Kidney epithelial cell (primary cell): ENCODE results near the gene TOB1. TPM values are rescaled to one million over a fixed set of nuclear protein-coding genes. Genes with fewer than 3 reads are reported as not detected.

Experiments used
- DNase-seq: peaks from one replicate; pipeline ENCODE4 v3.0.0-alpha.2; 2010; ENCODE audit warnings: low read depth
- H3K27me3 ChIP-seq: 2 replicates; pipeline ENCODE4 v1.6.0; 2011; ENCODE audit warnings: low read length; ENCODE audit not compliant: control insufficient read depth, insufficient read depth
- H3K36me3 ChIP-seq: 2 replicates; pipeline ENCODE4 v1.5.1; 2011; ENCODE audit warnings: low read length; ENCODE audit not compliant: control insufficient read depth, insufficient read depth
- H3K4me3 ChIP-seq: 2 replicates; pipeline ENCODE4 v1.5.1; 2011; ENCODE audit warnings: low read depth, mild to moderate bottlenecking, control low read depth, low read length
- total RNA-seq: library from RNA; depleted of rRNA; stranded (reverse); fragments of >200 nt; gene quantifications from 2 replicates; pipeline ENCODE4 v1.2.3, GENCODE V29; 2015
- TF ChIP-seq, protein P1 (sequence below): IDR thresholded peaks from 2 replicates; pipeline ENCODE4 v1.5.1; 2011; ENCODE audit warnings: mild to moderate bottlenecking, moderate library complexity, low read length, control low read depth, inconsistent platforms; ENCODE audit not compliant: insufficient read depth, poor library complexity, severe bottlenecking

Gene TOB1
- total RNA-seq, 1 donor from 2014 or later: 11.4 TPM

DNA sequence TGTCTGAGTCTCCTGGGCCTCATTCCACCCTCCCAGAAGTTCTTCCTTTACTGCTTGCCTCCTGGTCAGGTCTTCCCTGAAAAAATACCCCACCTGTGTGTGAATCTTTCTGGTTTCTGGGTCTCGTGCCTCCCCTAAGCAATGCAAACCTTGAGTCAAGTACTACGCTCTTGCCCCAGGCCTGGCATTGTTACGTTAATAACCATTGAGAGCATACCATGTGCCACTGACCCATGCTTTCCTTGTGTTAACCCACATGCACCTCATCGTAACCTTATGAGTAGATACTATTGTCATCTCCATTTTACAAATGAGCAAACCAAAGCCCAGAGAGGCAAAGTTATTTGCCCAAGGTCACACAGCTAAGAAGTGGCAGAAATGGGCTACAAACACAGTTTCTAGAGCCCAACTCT lies 25.4 kb upstream of the TOB1 start:
- Histone ChIP-seq H3K36me3 (no peaks in the 10 kb centered on the region), H3K4me3 (no peak overlapping the region), H3K27me3 (no peaks in the 10 kb centered on the region)
- no peak for DNase-seq
- TF ChIP-seq, protein P1, sequence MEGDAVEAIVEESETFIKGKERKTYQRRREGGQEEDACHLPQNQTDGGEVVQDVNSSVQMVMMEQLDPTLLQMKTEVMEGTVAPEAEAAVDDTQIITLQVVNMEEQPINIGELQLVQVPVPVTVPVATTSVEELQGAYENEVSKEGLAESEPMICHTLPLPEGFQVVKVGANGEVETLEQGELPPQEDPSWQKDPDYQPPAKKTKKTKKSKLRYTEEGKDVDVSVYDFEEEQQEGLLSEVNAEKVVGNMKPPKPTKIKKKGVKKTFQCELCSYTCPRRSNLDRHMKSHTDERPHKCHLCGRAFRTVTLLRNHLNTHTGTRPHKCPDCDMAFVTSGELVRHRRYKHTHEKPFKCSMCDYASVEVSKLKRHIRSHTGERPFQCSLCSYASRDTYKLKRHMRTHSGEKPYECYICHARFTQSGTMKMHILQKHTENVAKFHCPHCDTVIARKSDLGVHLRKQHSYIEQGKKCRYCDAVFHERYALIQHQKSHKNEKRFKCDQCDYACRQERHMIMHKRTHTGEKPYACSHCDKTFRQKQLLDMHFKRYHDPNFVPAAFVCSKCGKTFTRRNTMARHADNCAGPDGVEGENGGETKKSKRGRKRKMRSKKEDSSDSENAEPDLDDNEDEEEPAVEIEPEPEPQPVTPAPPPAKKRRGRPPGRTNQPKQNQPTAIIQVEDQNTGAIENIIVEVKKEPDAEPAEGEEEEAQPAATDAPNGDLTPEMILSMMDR: no peak

DNA sequence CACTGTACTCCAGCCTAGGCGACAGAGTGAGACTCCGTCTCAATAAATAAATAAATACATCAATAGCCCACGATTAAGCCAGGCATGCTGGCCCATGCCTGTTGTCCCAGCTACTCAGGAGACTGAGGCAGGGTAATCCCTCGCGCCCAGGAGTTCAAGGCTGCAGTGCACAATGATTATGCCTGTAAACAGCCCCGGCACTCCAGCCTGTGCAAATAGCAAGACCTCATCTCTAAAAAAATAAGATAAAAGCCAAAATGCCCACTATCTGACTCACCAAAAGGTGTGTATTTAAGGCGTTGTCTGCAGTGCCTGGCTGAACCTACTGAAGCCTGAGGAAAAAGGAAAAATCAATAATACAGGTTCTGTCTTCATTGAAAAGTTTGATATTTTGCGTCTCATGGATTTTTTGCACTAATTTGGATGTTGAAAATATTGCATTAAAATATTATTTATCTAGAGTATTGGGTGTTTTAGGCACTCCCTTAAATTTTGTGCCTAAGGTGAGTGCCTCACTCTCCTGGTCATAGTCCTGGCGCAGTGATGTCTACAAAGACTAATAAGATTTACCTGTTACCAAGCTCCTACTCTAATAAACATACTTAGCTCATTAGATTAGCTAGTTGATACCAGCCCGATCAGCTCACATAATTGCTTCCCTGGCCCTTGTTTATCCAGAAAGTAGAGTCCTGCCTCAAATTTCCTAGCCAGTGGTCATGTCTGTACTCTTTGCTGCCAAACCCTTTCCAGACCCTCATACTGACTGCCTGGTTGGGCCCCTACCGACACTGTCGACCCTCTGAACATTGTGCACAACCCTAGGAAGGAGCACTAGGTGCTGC lies 24.7 kb upstream of the TOB1 start:
- Histone ChIP-seq H3K27me3 (no peaks in the 10 kb centered on the region), H3K4me3 (no peak overlapping the region), H3K36me3 (no peaks in the 10 kb centered on the region)
- TF ChIP-seq, protein P1: no peak
- DNase-seq: no peak

DNA sequence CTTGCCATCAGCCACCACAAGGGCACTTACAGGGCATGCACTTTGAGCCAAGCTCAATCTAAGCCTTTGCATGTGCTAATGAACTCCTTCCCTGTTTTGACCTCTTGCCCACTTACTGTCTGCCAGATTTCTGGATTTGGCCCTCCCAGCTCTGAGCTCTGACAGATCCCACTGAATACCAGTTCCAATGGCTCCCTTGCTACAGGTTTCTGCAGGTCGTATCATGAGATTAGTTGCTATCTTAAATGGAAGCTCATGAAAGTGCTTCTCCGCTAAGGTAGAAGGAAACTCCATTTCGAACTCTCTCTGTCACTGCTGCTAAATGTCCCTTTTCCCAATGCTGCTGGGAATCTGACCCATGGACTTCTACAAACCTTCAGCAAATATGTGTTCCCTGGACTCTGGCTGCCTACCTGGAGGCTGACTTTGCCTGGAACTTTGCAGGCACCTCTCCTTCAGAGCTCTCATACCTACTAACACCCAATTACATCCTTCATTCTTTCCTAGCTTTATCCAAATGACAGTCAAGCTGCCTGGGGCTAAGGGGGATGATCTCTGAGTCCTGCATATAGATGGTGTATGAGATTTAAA lies 23.5 kb upstream of the TOB1 start:
- no peaks in the 10 kb centered on the region for H3K36me3 ChIP-seq
- no peaks in the 10 kb centered on the region for H3K27me3 ChIP-seq
- no peak overlapping the region for H3K4me3 ChIP-seq
- TF ChIP-seq, protein P1: no peak
- DNase-seq: no peak

DNA sequence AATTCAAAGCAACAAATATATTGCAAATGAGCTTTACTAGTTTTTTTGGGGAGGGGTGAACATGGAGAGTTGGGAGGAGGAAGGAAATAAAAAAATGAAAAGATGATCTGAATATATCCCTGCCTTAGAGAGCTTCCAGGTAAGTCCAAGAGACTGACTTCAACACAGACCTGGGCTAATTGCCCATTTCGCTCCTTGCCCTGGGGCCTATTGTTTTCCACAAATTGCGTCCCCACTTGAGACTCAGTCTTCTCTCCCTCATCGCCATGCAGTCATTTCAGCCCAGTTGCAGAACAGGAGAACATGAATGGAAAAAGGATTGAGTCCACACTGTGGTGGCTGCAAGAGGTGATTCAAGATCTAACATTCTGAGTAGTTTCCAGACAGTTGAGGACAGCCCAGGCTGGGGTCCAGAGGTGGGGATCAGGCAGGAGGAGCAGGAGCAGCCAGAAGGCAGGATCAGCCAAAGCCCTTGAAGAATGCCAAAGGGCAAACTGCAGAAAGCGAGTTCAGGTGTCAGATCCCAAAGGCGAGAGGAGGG lies 21.6 kb upstream of the TOB1 start:
- TF ChIP-seq, protein P1: no peak
- DNase-seq: no peak
- no peaks in the 10 kb centered on the region for H3K36me3 ChIP-seq
- H3K27me3 ChIP-seq: no peaks in the 10 kb centered on the region
- H3K4me3 ChIP-seq: no peak overlapping the region

DNA sequence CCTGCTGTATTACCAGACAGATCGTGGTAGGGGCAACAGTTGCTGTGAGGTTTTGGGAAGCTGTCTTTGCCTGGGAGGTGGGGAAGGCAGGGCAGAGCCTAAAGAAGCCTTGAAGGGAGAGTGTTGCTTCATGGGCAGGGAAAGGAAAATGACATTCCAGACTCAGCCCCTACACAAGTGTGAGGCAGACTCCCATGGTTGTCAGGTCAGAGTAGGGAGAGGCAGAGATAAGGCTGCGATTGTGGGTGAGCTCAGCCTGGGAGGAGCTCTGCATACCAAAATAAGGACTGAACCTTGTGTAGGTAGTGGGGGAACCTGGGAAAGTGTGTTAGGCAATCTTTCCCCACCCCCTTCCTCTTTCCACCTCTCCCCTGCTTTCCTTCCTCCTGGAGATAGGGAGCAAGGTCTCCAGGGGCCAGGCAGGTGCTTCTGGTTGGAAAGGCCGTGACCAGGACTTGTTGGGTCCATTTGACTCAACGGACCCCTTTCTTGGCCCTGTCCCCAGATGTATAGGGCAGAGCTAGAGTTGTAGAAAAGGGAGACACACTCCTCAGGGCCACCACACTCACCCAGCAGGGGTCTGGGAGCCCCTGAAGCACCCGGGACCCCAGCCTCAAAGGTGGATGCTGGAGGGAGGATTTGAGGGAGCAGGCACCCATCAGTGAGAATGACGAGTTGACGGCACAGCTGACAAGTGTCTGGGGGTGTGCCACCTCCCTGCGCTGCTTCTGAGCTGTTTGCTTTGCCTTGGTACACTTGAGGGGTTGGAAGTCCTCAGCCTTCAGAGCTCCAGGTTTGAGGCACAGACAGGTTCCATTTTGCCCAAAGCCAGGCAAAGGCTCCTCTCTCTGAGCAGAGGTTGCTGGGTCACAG lies 18.5 kb upstream of the TOB1 start:
- H3K27me3 ChIP-seq: no peaks in the 10 kb centered on the region
- no peak for DNase-seq
- H3K36me3 ChIP-seq: no peaks in the 10 kb centered on the region
- TF ChIP-seq, protein P1: no peak
- H3K4me3 ChIP-seq: no peak overlapping the region
